NCI-H510A treated with DMSO at 0.1 percent for 48 hours (cell line): ENCODE data around the gene KRTAP4-8.
"Not testable (repeated sequence)": the region's sequence is repeated elsewhere in the genome, so short reads cannot be mapped to it uniquely, and the experiment has no call there.

Experiments
- DNase-seq: peaks from one replicate; lab custom pipeline; 2025; lab: John Stamatoyannopoulos, UW

KRTAP4-8 gene

DNA sequence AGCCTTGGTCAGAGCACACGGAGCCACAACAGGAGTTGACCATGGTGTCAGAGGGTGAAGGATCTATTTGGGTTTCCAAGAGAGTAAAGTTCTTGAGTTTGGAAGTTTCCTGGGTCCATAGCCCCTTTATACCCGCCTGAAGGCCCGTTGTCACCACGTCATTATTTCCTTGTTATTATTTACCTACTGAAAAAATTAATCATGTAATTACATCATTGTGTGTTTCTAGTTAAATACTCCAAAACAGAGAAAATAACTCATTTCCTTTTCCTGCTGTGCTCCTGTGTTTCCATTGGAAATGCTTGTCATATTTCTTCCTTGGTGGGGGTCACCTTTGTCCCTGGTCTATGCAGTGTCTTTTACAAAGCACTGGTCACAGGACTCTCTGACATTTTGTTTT is at the start of gene KRTAP4-8:
TSS of gene KRTAP4-8 (minus strand) at position 101 of the 400 bp plus-strand sequence. CDS start at position 43, 58 bp downstream.
- DNase-seq = no peak

DNA sequence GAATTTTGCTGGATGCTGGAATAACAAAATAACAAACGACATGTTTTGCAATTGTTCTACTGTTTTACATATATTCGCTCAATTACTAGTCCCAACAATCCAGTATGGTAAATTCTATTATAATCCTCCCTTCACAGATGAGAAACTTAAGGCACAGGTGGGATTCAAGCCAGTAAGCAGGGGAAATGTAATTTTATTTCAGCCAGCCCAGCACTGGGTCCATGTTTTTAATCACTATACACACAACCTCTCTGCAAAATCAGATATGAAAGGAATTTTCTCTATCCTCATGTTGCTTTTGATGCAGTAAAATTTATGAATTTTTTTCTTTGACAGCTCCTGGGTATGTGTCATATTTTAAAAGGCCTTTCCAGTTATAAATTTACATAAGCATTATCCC is 47.3 kb upstream of the KRTAP4-8 start:
- no peak for DNase-seq

DNA sequence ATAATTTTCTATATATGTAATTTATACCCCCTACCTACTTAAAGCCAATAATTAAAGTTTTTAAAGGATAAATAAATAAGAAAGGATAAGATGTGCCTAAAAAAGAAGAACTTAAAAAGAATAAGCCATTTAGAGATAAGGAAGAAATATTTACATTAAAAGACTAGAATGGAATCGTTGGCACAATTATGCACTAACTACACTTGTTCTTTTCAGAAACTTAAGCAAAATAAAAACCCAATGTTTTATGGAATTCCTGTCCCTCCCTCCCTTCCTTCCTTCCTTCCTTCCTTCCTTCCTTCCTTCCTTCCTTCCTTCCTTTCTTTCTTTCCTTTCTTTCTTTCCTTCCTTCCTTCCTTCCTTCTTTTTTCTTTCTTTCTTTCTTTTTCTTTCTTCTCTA is 46.9 kb upstream of the KRTAP4-8 start:
- DNase-seq = no peak

DNA sequence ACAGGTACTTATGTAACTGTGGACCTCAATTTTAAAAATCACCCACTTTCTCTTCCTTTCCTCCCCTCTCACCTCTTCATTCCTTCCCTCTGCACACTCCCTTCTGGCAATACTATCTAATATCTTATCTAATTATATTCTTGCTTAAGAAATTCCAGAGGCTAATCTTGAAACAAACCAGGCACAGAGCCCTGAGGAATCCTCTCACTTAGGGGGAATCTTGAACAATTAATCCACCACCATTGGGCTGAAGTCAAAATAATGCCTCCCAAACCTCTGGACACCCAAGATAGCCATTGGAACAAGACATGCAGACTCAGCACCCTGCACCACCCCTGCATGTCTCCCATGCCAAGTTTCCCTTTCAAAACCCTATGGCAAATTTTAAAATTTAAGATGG is 43.4 kb upstream of the KRTAP4-8 start:
- no peak for DNase-seq

DNA sequence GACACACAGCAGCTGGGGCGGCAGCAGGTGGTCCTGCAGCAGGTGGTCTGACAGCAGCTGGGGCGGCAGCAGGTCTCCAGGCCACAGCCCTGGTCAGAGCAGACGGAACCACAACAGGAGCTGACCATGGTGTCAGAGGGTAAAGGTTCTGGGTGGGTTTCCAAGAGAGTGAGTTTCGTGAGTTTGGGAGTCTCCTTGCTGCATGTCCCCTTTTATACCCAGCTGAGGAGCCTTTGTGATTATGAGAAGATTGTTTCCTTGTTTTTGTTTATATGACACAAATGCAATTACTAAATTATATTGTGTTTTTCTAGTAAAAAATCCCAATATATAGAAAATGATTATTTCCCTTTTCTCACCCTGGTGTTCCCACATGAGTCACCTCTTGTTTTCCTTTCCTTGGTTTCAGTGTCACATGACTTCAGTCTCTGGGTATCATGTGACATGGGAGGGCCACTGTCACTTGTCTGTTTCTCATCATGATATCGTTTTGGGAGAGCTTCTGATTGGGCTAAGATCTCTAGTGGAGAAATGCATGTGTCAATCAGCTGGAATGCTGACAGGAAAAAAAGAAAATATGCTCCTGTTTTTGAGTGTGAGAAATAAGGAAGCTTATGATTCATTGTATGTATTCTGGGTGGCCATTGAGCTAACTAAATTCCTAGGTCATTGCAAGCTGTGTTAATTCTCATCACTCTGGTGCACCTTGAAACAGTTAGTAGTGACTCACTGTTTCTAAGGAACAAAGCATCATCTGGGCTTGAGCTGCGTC is 42.6 kb upstream of the KRTAP4-8 start, which contains the start of gene KRTAP4-6:
TSS of gene KRTAP4-6 (minus strand) at position 185 of the 772 bp plus-strand sequence. CDS start at position 128, 57 bp downstream.
- no peak for DNase-seq

DNA sequence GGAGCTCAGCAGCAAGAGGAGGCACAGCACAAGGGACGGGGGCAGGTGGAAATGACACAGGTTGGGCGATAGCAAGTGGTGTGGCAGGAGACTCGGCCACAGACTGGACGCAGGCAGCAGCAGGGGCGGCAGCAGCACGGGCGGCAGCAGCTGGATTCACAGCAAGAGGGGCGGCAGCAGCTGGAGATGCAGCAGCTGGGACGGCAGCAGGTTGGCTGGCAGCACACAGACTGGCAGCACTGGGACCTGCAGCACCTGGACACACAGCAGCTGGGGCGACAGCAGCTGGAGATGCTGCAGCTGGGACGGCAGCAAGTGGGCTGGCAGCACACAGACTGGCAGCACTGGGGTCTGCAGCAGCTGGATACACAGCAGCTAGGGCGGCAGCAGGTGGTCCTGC is 41.9 kb upstream of the KRTAP4-8 start:
- not testable (repeated sequence) for DNase-seq

DNA sequence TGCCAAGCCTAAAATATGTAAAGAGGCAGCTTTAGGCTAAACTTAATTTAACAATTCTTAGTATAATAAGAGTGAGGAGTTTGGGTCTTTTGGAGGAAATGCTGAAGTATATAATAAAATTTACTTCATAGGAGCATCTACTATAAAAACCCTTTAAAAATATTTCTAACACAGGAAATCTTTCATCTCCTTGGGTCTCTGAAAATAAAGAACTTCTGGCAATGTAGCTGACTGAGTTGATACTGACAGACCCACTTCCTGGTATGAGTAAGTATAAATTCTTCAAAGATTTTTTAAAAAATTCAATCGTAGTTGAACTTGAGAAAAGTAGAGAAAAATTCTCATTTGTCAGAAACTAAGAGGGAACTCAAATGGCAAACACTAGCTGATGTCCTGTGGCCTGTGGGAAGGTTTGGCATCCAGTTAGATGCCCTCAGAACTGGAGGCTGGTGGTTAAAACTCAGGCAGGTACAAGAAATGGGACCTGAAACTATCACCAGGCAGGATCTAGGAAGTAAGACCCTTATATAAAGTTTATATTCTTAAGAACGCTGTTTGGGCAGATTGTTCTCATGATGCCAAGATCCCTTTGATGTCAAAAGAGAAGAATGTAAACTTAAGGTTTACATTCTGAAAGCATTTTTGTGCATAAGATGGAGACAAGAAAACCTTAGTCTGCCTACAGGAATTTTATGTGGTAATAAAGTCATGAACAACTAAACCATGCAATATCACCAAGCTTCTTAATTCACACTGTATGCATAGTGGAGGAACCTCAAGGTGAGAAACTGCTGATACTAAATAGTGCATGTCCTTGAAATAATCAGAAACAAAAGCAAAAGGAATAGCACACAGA is 36.2 kb upstream of the KRTAP4-8 start:
- DNase-seq = no peak

DNA sequence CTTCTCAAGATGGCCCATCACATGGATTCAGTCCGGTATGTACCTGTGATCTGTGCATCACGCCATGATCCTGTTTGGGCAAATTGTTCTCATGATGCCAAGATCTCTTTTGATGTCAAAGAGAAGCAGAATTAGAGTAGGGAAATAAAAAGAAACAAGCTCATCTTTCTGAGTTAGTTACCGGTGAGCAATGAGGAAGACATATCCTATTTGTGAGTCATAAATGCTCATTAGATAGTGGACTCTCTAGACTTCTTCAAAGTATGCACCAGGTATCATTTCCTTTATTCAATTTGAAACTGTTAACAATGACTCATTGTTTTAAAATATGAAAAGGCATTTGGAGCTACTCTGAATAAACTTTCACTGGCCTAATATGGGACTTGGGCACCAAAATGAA is 34.0 kb upstream of the KRTAP4-8 start:
- DNase-seq = no peak

DNA sequence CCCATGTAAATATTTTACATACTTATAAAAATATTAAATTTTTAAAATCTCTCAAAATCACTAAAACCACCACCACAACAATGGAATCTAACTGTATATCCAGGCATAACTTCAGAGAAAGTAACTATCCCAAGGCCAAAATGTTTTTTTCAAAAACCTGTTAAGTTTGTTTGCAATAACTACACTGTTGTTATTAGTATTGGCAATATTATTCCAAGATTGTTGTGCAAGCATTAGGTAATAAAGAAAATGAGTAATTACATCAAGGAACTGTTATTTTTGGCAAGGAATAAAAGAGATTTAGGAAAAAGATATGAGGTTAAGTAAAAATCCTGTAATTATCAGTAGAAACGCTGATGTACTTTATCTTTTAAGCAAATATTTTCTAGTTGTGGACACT is 29.4 kb upstream of the KRTAP4-8 start:
- DNase-seq = no peak

DNA sequence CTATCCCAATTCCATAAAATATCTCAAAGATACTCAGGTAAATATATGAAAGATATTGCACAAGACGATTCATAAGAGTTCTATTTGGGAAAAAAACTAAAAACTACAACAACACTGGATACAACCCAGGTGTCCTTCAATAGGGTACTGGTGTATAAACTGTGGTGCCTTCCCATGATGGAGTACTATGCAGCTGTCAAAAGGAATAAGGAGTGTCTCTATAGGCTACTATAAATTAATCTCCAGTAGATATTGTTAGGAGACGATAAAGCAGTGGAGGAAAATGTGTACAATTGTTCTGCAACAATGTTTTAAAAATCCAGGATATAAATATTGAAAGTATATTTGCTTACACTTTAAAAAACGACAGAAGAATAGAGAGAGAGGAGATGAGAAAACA is 28.5 kb upstream of the KRTAP4-8 start:
- no peak for DNase-seq

DNA sequence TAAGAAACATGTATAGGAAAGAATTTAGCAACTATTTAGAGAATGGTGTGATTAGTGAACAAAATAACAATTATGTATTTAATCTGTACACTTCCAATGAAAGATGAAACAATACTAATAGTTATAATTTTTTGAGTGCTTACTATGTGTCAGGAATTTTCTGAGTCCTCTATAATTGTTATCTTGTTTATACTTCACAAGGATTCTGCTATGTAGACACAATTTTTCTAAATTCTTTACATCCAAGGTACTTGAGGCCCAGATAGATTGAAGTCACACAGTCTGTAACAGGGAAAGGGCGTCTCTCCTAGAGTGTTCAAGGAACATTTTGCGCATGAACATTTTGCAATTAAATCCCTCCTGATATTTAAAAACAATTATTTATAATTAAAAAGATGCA is 27.1 kb upstream of the KRTAP4-8 start:
- DNase-seq = no peak

DNA sequence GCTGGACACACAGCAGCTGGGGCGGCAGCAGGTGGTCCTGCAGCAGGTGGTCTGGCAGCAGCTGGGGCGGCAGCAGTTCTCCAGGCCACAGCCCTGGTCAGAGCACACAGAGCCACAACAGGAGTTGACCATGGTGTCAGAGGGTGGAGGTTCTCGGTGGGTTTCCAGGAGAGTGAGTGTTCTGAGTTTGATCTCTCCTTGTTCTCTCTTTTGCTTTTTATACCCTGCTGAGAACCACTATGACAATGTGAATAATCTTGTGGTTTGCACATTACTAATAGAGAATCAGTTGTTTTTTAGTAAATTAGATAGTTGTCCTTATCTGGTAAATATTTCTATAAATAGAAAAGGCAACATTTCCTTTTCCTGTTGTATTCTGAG is 26.0 kb upstream of the KRTAP4-8 start, which contains the start of gene KRTAP4-12:
TSS of gene KRTAP4-12 (minus strand) at position 192 of the 381 bp plus-strand sequence. CDS start at position 132, 60 bp downstream.
- DNase-seq = not testable (repeated sequence)

DNA sequence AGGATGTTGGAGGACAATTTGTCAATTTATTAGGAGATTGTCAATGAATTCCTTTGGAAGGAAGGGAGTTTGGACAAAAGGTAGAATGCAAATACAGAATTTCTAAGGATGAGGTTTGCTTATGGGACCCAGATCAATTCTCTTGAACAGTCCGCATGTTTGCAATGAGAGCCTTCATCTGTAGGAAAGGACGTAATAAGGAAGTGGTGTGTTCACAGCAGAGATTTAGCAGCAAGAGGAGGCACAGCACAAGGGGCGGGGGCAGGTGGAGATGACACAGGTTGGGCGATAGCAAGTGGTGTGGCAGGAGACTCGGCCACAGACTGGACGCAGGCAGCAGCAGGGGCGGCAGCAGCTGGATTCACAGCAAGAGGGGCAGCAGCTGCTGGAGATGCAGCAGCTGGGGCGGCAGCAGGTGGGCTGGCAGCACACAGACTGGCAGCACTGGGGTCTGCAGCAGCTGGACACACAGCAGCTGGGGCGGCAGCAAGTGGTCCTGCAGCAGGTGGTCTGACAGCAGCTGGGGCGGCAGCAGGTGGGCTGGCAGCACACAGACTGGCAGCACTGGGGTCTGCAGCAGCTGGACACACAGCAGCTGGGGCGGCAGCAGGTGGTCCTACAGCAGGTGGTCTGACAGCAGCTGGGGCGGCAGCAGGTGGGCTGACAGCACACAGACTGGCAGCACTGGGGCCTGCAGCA is 25.5 kb upstream of the KRTAP4-8 start:
- DNase-seq = not testable (repeated sequence)

DNA sequence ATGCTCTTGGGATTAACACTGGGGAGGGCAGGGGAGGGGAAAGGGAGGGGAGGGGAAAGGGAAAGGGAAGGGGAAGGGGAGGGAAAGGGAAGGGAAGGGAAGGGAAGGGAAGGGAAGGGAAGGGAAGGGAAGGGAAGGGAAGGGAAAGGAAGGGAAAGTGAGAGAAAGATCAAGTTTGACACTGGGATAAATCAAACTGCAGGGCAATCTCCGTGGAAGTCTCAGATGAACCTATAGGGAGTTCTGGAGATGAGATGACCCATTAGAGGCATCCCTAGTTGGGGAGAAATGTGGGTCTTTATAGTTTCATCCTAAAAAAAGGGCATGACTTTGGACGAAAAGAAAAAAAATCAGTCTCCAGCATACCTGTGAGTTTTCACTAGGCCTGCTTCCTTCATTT is 23.8 kb upstream of the KRTAP4-8 start:
- DNase-seq = no peak

DNA sequence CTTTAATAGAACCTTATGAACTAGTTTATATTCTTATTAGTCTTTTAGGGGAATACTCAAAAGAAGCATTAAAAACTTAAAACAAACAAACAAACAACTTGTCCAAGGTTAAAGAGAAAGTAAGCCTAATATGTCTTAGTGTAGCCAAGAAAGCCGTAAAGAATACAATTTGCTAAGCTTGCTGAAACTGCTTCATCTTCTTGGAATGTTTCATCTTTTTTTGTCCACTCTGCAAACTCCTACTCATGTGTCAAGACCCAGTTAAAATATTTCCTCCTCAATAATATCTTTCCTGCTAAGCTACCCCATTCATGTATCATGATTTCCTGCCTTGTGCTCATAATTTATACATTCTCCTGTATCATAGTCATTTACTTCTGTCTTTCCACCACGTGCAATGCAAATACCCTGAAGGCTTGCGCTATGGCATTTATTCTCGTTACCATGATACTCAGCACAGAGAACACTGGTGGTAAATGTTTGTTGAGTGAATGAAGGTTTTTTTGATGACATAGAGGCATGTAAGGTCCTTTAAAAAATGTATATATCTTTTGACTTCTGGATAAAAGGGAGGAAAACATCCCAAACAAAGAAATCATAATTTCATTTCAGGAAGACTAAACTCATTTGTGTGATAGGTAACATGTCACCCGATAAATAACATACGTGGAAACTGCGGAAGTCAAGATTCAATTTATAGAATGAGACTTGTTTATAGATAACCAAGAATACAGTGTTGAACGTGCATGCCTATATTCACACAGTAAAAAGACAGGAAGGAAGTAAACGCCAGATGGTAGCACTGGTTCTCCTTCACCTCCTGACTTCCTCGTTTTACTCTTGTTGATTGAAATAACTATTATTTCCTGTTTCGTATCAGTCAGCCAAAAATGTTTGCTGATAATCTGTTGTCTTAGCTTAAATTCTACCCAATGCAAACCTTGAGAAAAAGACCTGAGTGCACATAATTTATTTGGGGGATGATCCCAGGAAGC is 22.1 kb upstream of the KRTAP4-8 start:
- not testable (repeated sequence) for DNase-seq

DNA sequence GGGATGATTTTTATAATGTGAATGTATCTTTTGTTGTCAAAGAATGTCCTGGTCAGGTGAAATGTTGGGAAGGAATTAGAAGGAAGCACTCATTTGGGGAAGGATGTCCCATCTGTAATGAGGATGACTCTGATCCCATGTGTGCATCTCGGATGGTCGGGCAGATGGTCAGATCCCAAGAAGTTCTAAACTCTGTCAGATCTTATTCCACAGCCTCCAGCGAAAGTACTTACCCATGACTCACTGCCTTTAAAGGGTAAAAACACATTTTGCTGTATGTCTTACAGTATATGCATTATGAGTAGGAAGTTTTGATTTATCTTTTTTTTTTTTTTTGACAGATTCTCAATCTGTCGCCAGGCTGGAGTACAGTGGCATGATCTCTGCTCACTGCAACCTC is 20.8 kb upstream of the KRTAP4-8 start:
- no peak for DNase-seq

DNA sequence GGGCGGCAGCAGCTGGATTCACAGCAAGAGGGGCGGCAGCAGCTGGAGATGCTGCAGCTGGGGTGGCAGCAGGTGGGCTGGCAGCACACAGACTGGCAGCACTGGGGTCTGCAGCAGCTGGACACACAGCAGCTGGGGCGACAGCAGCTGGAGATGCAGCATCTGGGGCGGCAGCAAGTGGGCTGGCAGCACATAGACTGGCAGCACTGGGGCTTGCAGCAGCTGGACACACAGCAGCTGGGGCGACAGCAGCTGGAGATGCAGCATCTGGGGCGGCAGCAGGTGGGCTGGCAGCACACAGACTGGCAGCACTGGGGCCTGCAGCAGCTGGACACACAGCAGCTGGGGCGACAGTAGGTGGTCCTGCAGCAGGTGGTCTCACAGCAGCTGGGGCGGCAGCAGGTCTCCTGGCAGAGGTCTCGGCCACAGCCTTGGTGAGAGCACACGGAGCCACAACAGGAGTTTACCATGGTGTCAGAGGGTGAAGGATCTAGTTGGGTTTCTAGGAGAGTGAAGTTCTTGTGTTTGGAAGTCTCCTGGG is 20.0 kb upstream of the KRTAP4-8 start, which contains the start of gene KRTAP4-11:
TSS of gene KRTAP4-11 (minus strand) at position 528 of the 541 bp plus-strand sequence. CDS start at position 470, 58 bp downstream.
- not testable (repeated sequence) for DNase-seq

DNA sequence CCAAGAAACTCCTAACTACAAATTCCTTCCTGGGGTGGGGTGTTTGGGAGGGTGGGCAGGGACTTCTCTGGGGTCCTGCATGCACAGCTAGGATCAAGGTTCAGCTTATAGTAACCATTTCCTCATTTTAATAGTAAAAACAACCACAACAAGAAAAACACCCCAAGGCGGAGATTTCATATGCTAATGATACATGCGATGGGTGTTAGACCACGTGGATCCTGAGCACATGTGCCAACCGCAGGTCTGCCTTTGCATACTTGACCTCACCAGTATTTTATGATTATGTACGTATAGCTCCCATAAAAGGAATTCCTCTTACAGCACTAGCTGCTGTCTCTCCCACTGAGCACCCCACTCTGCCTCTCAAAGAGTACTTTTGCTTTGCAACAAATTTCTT is 18.4 kb upstream of the KRTAP4-8 start:
- no peak for DNase-seq

DNA sequence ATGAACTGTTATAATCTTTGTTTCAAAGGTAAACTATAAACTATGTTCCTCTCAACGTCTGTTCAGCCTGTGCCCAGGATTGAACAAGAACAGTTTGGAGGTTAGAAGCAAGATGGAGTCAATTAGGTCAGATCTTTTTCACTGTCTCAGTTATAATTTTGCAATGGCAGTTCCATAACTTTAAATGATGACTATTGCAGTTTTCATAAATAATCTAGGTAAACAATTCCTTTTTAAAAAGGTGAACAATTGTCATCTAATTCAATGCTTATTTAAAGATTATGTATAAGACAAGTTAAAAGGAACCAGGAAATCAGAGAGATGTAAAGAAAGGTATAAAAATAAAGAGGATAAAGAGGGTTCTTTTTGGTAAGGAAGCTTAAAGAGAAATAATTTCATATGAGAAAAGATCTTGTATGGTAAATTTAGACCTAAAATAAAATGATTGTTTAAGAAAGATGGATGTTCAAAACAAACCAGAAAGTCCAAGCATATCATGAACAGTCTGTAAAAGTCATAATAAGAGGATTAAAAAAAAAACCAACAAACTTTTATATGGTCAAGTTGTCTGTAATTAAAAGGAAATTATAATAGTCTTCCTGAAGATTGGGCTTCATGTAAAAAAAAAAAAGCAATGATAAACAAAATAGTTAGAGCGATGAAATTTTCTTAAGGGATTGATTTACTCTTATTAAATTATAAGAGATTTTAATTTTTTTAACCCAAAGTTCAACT is 13.4 kb upstream of the KRTAP4-8 start:
- no peak for DNase-seq
